HG02970 (cell line): ENCODE results near the gene SPC24.
"Not testable (repeated sequence)": the region's sequence is repeated elsewhere in the genome, so short reads cannot be mapped to it uniquely, and the experiment has no call there.

Experiments
- ATAC-seq: cut with Tn5 transposase; IDR thresholded peaks from one replicate; pipeline ENCODE4 v1.9.1; 2021; ENCODE audit warnings: mild to moderate bottlenecking, moderate library complexity, moderate number of reproducible peaks; ENCODE audit not compliant: unreplicated experiment, low FRiP score

Gene SPC24

DNA sequence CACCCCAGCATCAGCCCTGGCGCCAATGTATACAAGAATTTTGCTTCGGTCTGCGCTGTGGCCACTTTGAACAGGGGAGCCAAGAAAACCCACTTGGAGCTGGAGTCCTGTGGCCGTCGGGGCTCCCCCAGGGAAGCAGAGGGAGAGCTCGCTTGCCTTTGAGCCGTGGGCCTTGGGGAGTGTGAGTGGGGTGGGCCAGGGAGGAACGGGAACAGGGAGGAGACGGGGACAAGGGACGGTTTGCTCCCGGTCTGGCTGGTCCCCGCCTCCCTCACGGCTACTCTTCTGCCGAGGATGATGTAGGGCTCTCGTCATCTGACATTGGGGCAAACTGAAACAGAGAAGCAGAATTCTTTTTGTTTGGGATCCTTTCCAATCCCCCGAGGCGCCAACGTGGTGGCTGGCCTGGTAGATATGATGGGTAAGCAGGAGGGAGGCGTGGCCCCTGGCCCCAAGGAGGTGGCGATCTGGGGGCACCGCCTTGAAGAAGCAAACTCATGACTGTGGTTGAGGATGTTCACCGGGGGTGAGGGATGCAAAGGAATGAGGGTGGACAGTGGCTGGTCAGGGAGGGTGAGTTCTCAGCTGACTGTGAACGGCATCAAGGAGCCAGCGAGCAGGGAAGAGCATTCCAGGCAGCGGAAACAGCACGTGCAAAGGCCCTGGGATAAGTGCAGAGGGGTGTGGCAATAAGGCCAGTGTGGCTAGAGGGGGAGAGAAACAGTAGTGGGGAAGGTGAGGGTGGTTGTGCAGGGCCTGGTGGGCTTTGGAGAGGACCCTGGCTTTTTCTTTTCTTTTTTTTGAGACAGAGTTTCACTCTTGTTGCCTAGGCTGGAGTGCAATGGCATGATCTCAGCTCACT lies 10.9 kb upstream of the SPC24 start:
- ATAC-seq: no peak

GRCh38 chr19:11165486-11166030 lies 10.0 kb upstream of the SPC24 start:
- no peak for ATAC-seq

GRCh38 chr19:11164879-11165406 lies 9.4 kb upstream of the SPC24 start:
- ATAC-seq: no peak

GRCh38 chr19:11164296-11164695 lies 8.7 kb upstream of the SPC24 start:
- no peak for ATAC-seq

- not testable (repeated sequence) for ATAC-seq
Measured at GRCh38 chr19:11160440-11160768, 4.8 kb upstream of the SPC24 start.

- ATAC-seq: no peak
Measured at GRCh38 chr19:11159598-11160439, 4.2 kb upstream of the SPC24 start.

GRCh38 chr19:11154683-11155047 lies 917 bp downstream of the SPC24 start:
- no peak for ATAC-seq

- ATAC-seq: no peak
Measured at GRCh38 chr19:11152318-11153062, 3.1 kb downstream of the SPC24 start.

- ATAC-seq: no peak
Measured at GRCh38 chr19:11151181-11151580, 4.4 kb downstream of the SPC24 start.

GRCh38 chr19:11148001-11148400 lies 7.6 kb downstream of the SPC24 start:
- ATAC-seq: no peak

DNA sequence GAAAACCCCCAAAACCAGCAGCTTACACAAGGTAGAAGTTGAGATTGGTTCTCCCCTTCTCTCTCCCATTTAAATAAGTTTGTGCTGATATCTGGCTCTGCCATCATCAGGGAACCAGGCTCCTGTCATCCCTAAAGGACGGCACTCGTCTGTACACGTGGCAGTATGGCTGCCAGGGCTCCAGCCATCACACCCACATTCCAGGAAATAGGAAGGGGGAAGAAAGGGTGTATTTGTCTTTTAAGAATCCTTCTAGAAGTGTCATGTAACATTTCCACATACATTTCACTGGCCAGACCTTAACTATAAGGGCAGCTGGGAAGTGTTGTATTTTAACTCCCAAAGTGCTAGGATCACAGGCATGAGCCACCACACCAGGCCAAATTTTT lies 10.1 kb downstream of the SPC24 start:
- ATAC-seq: no peak

- ATAC-seq: no peak
Measured at GRCh38 chr19:11142528-11143171, 12.9 kb downstream of the SPC24 start.

DNA sequence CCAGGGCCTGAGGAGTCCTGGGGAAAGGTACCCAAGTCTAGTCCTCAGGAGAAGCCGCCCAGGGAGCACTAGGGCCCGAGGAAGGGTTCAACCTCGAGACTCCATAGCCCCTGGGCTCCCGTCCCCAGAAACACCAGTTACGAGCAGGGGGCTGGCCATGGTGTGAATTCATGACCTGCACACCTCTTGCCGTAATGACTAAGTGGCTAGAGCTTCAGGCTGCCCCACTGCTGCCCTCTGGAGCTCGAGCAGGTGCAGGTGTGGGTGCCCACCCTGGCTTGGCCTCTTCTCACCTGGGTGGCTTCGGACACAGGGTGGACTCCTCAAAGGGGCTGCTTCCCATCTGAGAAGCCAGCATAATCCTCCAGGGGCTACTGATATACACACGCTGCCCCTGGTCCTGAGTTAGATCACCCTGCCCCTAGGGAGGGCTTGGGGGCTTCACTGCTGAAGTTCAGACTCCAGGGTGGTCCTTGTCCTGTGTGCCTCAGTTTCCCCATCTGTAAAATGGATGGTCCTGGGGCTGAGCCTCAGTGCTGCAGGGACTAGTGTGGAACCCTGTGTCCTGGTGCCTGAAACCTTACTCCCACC lies 13.6 kb downstream of the SPC24 start:
- ATAC-seq: no peak

- ATAC-seq: no peak
Measured at GRCh38 chr19:11140896-11141295, 14.7 kb downstream of the SPC24 start.

DNA sequence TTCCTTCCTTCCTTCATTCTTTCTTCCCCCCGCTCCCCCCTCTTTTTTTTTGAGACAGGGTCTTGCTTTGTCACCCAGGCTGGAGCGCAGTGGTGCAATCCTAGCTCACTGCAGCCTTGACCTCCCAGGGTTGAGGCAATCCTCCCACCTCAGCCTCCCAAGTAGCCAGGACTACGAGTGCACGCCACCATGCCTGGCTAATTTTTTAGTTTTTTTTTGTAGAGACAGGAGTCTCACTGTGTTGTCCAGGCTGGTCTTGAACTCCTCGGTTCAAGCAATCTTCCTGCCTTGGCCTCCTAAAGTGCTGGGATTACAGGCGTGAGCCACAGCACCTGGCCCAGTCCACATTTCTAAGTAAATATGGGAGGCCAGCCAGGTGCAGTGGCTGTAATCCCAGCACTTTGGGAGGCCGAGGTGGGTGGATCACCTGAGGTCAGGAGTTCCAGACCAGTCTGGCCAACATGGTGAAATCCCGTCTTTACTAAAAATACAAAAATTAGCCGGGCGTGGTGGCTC lies 15.5 kb downstream of the SPC24 start:
- ATAC-seq: not testable (repeated sequence)

DNA sequence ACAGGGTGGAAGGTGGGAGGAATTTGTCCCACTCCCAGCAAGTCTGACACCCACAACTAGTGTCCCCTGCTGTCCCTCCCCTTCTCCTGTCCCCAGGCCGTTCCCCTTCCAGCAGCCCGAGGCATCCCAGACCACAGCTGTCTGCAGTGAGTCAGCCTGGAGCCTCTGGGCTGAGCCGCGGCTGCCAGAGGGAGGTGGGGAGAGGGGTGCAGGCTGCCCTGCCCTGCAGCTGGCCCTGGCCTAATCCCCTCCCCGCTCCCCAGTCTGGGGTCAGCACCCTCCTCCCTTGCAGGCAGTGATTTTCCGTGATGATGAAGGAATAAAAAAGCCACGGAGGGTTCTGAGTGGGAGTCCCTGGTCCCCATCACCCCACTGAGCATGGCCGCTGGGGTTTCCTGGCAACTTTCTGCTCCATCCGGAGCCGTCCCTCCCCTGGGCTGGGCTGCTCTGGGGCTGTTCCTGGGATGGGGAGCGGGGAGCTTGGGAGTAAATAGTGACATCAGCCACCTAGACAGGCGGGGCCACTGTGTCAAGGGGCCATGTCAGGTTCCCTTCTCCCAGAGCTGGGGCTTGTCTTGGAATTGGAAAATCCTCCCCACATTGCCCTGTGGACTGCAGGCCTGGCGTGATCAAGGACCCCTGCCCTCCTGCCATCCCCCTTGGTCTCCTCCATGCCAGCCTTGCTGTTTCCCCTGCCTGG lies 16.8 kb downstream of the SPC24 start:
- ATAC-seq: no peak

GRCh38 chr19:11137542-11138384 lies 17.8 kb downstream of the SPC24 start:
- no peak for ATAC-seq
